Retinal pigment epithelial cell (primary cell): ENCODE data around the gene NR2F2.

Source experiments
- DNase-seq: peaks from one replicate; pipeline ENCODE4 v3.0.0-alpha.2; 2010; ENCODE audit warnings: low read depth
- H3K4me3 ChIP-seq: 2 replicates; pipeline ENCODE4 v1.5.1; 2011; ENCODE audit warnings: mild to moderate bottlenecking, low read length, control low read depth, moderate library complexity
- TF ChIP-seq, protein P1 (sequence below): conservative IDR thresholded peaks from 2 replicates; pipeline ENCODE4 v1.5.1; 2011; ENCODE audit warnings: low read depth, low read length, control low read depth, inconsistent platforms

The NR2F2 gene

DNA sequence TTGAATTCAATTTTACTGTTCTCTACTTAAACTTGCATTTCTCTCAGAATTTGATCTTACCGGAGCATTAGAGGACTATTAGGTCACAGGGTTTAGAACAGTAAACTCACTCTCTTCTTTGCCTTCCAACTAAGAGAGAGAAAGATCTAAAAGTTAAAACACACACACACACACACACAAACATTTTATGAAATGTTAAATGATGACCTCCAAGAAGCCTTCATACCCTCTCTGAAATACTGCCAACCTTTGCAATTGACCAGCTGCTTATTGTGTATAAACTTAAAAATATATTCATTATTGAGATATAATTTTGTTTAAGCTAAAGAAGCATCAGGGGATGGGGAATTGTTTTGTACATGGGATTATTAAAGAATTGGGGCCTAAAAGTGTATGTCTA is 15.5 kb upstream of the NR2F2 start:
- no peak overlapping the region for H3K4me3 ChIP-seq
- TF ChIP-seq, protein P1, sequence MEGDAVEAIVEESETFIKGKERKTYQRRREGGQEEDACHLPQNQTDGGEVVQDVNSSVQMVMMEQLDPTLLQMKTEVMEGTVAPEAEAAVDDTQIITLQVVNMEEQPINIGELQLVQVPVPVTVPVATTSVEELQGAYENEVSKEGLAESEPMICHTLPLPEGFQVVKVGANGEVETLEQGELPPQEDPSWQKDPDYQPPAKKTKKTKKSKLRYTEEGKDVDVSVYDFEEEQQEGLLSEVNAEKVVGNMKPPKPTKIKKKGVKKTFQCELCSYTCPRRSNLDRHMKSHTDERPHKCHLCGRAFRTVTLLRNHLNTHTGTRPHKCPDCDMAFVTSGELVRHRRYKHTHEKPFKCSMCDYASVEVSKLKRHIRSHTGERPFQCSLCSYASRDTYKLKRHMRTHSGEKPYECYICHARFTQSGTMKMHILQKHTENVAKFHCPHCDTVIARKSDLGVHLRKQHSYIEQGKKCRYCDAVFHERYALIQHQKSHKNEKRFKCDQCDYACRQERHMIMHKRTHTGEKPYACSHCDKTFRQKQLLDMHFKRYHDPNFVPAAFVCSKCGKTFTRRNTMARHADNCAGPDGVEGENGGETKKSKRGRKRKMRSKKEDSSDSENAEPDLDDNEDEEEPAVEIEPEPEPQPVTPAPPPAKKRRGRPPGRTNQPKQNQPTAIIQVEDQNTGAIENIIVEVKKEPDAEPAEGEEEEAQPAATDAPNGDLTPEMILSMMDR, result no peak
- DNase-seq, result no peak

DNA sequence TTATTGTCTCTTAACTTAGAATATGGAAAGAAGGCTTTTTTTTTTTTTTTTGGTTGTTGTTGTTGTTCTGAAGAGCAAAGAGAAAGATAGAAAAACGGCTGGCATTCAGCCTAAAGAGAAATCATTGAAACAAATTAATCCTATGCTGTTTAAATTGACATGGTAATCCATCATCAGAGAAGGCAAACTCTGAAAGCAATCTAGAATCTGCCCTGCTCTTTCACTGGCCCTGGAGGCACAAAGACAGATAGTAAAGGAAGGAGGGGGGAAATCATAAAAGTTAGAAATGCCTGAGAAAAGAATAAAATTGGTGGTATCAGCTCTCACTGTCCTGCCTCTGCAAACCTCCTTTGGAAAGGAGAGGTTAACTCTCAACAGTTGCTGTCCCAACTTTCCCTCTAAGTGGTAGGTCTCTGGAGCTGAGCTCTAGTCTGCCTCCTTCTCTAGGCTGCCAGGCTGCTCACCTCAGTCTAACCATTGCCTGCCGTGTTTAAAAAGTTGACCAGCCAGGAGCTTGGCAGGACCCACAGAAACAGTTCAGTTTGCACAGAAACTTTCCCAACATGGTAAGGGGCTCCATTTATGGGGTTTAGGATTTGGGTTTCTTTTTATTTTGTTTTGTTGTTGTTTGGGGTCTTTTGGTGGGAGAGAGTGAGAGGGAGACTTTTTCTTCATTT is 13.4 kb upstream of the NR2F2 start:
- H3K4me3 ChIP-seq, result no peak overlapping the region
- no peak for DNase-seq

DNA sequence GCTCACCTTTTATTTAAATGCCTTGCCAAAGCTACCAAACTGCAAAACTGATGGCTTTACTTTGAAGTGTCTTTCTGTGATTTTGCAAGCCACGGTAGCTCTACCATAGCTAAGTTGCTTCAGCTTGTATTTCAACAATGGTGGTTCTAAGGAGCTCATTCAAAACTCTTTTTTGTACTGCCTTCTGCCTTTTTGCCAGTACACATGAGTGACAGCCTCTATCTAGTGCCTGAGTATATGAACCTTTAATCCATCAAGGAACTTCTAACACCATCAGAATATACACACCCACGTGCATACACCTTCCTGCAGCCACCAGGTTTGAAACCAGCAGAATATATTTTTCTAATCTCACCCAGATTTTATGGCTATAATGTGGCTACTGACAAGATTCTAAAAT is 10.4 kb upstream of the NR2F2 start:
- DNase-seq, result no peak
- TF ChIP-seq, protein P1, result no peak
- H3K4me3 ChIP-seq, result no peak overlapping the region

More for the DNA sequence above, 13.4 kb upstream of the NR2F2 start:
- TF ChIP-seq, protein P1, result no peak

- TF ChIP-seq, protein P1, result no peak
- DNase-seq, result no peak
- peak overlapping the region; percentile 56 for H3K4me3 ChIP-seq
Observed at GRCh38 chr15:96320703-96321638, 9.5 kb upstream of the NR2F2 start.

- TF ChIP-seq, protein P1, result peak; percentile 20
- no peak for DNase-seq
- H3K4me3 ChIP-seq, result peak overlapping the region; percentile 56
Observed at GRCh38 chr15:96321639-96322535, 8.6 kb upstream of the NR2F2 start.

DNA sequence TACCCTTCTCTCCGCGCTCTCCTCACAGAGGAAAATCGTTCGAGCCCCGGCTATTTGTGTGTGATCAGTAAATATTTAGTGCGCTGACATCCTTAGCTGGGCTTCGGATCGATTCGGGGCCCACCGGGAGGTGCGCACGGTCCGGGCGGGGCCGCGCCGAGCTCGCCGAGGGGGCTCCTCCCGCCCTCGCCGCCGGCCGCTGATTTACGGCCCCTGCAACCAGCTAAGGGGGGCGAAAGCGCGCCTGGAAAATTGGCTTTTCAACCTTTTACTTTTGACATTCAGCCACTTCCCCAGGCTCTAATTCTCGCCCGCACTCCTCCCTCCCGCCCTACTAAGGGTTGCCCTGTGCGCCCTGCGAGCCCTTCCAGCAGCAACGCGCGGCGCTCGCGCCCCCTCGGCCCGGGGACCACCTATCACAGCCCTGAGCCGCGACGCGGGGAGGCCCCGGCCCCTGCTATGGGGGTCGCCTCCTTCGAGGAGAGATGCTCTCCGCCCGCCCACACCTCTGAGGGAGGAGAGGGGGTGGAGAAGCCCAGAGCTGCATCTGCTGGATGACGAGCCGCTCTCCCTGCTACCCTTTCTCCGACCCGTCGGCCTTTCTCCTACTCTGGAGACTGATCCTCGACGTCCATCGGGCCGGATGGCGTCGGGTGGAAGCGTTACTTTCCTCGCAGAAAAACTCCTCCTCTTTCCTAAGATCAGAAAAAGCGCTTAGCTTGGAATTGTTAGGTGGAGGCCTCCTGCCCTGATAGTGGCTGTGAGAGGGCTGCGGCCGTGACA is 7.8 kb upstream of the NR2F2 start:
- TF ChIP-seq, protein P1, result no peak
- DNase-seq, result no peak
- H3K4me3 ChIP-seq, result peak overlapping the region; percentile 56
